Measurements from ENCODE around the gene CCDC88B.

GRCh38 chr11:64364435-64364834 is 24.4 kb downstream of the CCDC88B start:
- TF ChIP-seq, protein P1, sequence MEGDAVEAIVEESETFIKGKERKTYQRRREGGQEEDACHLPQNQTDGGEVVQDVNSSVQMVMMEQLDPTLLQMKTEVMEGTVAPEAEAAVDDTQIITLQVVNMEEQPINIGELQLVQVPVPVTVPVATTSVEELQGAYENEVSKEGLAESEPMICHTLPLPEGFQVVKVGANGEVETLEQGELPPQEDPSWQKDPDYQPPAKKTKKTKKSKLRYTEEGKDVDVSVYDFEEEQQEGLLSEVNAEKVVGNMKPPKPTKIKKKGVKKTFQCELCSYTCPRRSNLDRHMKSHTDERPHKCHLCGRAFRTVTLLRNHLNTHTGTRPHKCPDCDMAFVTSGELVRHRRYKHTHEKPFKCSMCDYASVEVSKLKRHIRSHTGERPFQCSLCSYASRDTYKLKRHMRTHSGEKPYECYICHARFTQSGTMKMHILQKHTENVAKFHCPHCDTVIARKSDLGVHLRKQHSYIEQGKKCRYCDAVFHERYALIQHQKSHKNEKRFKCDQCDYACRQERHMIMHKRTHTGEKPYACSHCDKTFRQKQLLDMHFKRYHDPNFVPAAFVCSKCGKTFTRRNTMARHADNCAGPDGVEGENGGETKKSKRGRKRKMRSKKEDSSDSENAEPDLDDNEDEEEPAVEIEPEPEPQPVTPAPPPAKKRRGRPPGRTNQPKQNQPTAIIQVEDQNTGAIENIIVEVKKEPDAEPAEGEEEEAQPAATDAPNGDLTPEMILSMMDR (IDR thresholded peaks at IDR 0.05), result no peak
- TF ChIP-seq EP300 (IDR thresholded peaks at IDR 0.05) (no peak), POLR2A (IDR thresholded peaks at IDR 0.05) (no peak), POLR2AphosphoS5 (IDR thresholded peaks at IDR 0.05) (no peak)

Data from gastroesophageal sphincter (tissue), 3 donors.